ENCODE data around the gene USHBP1. TPM values are rescaled to one million over a fixed set of nuclear protein-coding genes. Genes with fewer than 3 reads are reported as not detected.

Gene USHBP1
- total and polyA plus RNA-seq, 2 of the 13 experiments (the other 11 are each of a cell fraction or from before 2014, with no cell fraction given), result 0.15 to 1.5 TPM

DNA sequence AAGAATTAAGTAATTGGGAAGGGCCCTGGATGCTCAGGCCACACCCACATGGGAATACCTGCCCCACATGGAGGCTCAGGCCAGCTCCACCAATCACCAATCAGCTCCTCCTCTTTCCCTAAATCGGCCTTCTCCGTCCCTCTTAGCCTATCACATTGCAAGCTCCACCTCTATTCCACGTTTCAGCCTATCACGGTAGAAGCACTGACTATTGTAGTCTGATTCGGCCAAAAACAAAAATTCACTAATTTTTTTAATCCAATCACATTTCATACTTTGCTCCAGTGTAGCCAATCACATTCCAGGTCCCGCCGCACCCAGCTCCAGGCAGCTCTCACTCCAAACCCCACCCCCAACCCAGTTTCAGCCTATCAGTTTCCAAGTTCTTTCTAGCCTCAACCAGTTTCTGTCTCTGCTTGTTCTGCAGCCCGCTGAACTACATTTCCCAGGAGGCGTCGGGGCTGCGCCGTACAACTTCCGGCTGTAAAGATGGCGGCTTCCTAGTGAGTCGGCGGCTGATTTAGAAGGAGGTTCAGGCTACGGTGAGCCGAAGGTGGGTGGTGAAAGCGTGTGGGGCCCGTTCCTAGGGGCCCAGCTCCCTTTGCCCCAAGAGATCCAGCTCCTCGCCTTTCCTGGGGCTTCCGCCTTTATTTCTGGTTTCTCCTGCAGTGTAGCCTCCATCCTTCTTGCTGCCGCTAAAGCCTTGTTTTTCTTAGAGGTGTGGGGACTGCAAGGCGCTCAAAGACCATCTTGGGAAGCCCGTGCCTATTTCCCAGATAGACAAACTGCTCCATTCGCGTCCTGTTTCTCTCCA lies 2.6 kb upstream of the USHBP1 start, which contains the start of gene BABAM1 (continued):
- TF ChIP-seq ADNP (CRISPR knock-in tag; IDR thresholded peaks at IDR 0.05) (no peak), TARDBP (CRISPR knock-in tag; IDR thresholded peaks at IDR 0.05) (0 out of 2 replicates have a peak, but pooled peaks have one; percentile 43), ATAD3A (CRISPR knock-in tag; IDR thresholded peaks at IDR 0.05) (no peak), ZNF3 (CRISPR knock-in tag; IDR thresholded peaks at IDR 0.05) (no peak), CSRNP1 (CRISPR knock-in tag; IDR thresholded peaks at IDR 0.05) (no peak), HOXA5 (CRISPR knock-in tag; IDR thresholded peaks at IDR 0.05) (peak; percentile 24; the same call in 1 of the 2 replicates), FUBP1 (CRISPR knock-in tag; IDR thresholded peaks at IDR 0.05; ENCODE audit: borderline replicate concordance) (no peak), ZMAT3 (CRISPR knock-in tag; conservative IDR thresholded peaks at IDR 0.05) (no peak), ZNF839 (CRISPR knock-in tag; IDR thresholded peaks at IDR 0.05; ENCODE audit: borderline replicate concordance) (no peak), SALL1 (CRISPR knock-in tag; IDR thresholded peaks at IDR 0.05) (peak; percentile 41), ZBTB21 (CRISPR knock-in tag; IDR thresholded peaks at IDR 0.05) (no peak), CTCF (CRISPR knock-in tag; IDR thresholded peaks at IDR 0.05) (no peak), RERE (CRISPR knock-in tag; IDR thresholded peaks at IDR 0.05; ENCODE audit: low read depth) (no peak), ZSCAN31 (CRISPR knock-in tag; IDR thresholded peaks at IDR 0.05; ENCODE audit: low read depth) (0 out of 2 replicates have a peak, but pooled peaks have one; percentile 63)
- TF ChIP-seq, protein P1, sequence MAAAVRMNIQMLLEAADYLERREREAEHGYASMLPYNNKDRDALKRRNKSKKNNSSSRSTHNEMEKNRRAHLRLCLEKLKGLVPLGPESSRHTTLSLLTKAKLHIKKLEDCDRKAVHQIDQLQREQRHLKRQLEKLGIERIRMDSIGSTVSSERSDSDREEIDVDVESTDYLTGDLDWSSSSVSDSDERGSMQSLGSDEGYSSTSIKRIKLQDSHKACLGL (CRISPR knock-in tag; IDR thresholded peaks at IDR 0.05), result no peak
- TF ChIP-seq, protein P2, sequence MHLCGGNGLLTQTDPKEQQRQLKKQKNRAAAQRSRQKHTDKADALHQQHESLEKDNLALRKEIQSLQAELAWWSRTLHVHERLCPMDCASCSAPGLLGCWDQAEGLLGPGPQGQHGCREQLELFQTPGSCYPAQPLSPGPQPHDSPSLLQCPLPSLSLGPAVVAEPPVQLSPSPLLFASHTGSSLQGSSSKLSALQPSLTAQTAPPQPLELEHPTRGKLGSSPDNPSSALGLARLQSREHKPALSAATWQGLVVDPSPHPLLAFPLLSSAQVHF (CRISPR knock-in tag; IDR thresholded peaks at IDR 0.05), result no peak

Data from HepG2 (cell line).